Astrocyte of the cerebellum (primary cell): ENCODE data around the gene FRK.

Experiments
- DNase-seq: peaks from one replicate; pipeline ENCODE4 v3.0.0-alpha.2; 2011; ENCODE audit warnings: low read depth
- H3K4me3 ChIP-seq: 2 replicates; pipeline ENCODE4 v1.5.1; 2011; ENCODE audit warnings: mild to moderate bottlenecking, low read depth, low read length, moderate library complexity
- in situ Hi-C: cut with HindIII; loops from 2 replicates; pipeline ENCODE4 v1.10.0; 2017; ENCODE audit warnings: low sequenced_read_pairs
- TF ChIP-seq, protein P1 (sequence below): IDR thresholded peaks from 2 replicates; pipeline ENCODE4 v1.5.1; 2012; ENCODE audit warnings: low read length, low read depth, moderate library complexity, mild to moderate bottlenecking; ENCODE audit errors: missing control alignments

The FRK gene

DNA sequence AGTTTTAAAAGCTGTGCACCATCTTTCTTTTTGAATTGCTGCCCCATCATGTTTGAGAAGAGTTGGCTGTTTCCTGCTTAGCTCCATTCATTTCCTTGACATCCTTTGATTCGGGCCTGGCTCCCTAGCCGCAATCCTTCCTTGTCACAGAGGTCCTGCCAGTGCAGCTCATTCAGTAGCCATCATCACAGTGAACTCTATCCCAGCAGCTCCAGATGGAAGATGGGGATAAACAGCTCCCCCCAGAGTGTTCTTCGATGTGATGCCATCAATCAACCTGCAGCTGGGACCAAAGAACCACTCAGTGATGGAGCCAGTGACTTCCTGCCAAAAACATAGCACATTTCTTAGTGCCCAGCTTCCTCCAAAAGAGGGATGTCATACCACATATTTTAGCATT, 158.8 kb downstream of the FRK start:
- DNase-seq, result no peak
- TF ChIP-seq, protein P1, sequence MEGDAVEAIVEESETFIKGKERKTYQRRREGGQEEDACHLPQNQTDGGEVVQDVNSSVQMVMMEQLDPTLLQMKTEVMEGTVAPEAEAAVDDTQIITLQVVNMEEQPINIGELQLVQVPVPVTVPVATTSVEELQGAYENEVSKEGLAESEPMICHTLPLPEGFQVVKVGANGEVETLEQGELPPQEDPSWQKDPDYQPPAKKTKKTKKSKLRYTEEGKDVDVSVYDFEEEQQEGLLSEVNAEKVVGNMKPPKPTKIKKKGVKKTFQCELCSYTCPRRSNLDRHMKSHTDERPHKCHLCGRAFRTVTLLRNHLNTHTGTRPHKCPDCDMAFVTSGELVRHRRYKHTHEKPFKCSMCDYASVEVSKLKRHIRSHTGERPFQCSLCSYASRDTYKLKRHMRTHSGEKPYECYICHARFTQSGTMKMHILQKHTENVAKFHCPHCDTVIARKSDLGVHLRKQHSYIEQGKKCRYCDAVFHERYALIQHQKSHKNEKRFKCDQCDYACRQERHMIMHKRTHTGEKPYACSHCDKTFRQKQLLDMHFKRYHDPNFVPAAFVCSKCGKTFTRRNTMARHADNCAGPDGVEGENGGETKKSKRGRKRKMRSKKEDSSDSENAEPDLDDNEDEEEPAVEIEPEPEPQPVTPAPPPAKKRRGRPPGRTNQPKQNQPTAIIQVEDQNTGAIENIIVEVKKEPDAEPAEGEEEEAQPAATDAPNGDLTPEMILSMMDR, result no peak
- H3K4me3 ChIP-seq, result no peak overlapping the region
- in situ Hi-C loops, result no loop called here

- in situ Hi-C loops, result no loop called here
- TF ChIP-seq, protein P1, result no peak
- no peak overlapping the region for H3K4me3 ChIP-seq
- no peak for DNase-seq
Measured at GRCh38 chr6:115899730-115900282, 160.9 kb downstream of the FRK start.

GRCh38 chr6:115898246-115898645, 162.4 kb downstream of the FRK start:
- DNase-seq, result no peak
- TF ChIP-seq, protein P1, result no peak
- in situ Hi-C loops, result no loop called here
- no peak overlapping the region for H3K4me3 ChIP-seq

- H3K4me3 ChIP-seq, result no peak overlapping the region
- in situ Hi-C loops, result no loop called here
- TF ChIP-seq, protein P1, result peak; percentile 79
- peak; percentile 28 for DNase-seq
Measured at GRCh38 chr6:115896538-115897129, 164.1 kb downstream of the FRK start.

DNA sequence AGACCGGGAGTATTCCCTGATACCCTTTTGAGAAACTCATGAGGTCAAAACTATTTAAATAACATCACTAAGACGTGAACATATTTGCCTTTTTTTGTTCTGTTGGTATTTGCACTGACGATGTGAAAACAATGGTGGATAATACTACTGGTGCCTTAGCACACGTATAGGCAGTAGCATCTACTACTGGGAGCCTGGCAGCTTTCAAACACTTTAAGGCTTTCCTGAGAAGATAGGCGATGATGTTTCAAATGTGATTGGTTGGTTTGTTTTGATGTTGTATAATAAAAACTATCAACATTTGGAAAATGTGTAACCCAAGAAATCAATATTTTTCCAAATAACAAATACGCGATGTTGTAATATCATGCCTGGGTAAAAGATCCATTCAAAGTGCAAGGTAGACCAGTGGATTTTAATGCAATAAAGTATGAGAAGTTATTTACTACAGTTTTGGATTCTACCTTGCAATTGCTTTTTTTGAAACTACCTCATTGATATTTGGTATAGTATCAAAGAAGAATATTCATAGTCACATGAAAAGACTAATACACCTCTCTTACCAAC, 166.2 kb downstream of the FRK start:
- in situ Hi-C loops, result no loop called here
- TF ChIP-seq, protein P1, result no peak
- H3K4me3 ChIP-seq, result no peak overlapping the region
- no peak for DNase-seq

GRCh38 chr6:115891750-115892149, 168.9 kb downstream of the FRK start:
- in situ Hi-C loops, result no loop called here
- H3K4me3 ChIP-seq, result no peak overlapping the region
- TF ChIP-seq, protein P1, result no peak
- no peak for DNase-seq
